Osteoblast (primary cell): ENCODE results near the gene TRIL. TPM values are rescaled to one million over a fixed set of nuclear protein-coding genes. Genes with fewer than 3 reads are reported as not detected.

Experiments
- DNase-seq: peaks from one replicate; pipeline ENCODE4 v3.0.0; 2011; ENCODE audit warnings: low spot score, mixed read lengths; ENCODE audit not compliant: insufficient read length; ENCODE audit errors: missing footprints
- H2AFZ ChIP-seq: 2 replicates; pipeline ENCODE4 v1.6.0; 2011; ENCODE audit warnings: mild to moderate bottlenecking, low read length
- H3K27ac ChIP-seq: 2 replicates; pipeline ENCODE4 v1.5.1; 2011; ENCODE audit warnings: mild to moderate bottlenecking, low read depth, low read length, moderate library complexity
- H3K27me3 ChIP-seq: 2 replicates; pipeline ENCODE4 v1.6.0; 2012; ENCODE audit warnings: mild to moderate bottlenecking, control low read depth, inconsistent platforms, low read length, moderate library complexity; ENCODE audit not compliant: insufficient read depth
- H3K36me3 ChIP-seq: 2 replicates; pipeline ENCODE4 v1.5.1; 2011; ENCODE audit warnings: mild to moderate bottlenecking, low read length, control low read depth, moderate library complexity; ENCODE audit not compliant: insufficient read depth
- H3K4me1 ChIP-seq: 2 replicates; pipeline ENCODE4 v1.5.1; 2011; ENCODE audit warnings: mild to moderate bottlenecking, low read length, control low read depth, moderate library complexity; ENCODE audit not compliant: insufficient read depth
- H3K4me2 ChIP-seq: 2 replicates; pipeline ENCODE4 v1.6.0; 2011; ENCODE audit warnings: mild to moderate bottlenecking, low read length; ENCODE audit not compliant: insufficient read depth
- H3K4me3 ChIP-seq: fragments of 200-600 bp; sonication (generic); 3 replicates; pipeline ENCODE4 v1.5.1; 2012; ENCODE audit warnings: mild to moderate bottlenecking, low read length, inconsistent platforms; ENCODE audit not compliant: insufficient read depth
- H3K79me2 ChIP-seq: 2 replicates; pipeline ENCODE4 v1.6.0; 2012; ENCODE audit warnings: mild to moderate bottlenecking, low read length, control low read depth, inconsistent platforms; ENCODE audit not compliant: insufficient read depth
- H3K9me3 ChIP-seq: 2 replicates; pipeline ENCODE4 v1.5.1; 2011; ENCODE audit warnings: low read depth, low read length, control low read depth
- H4K20me1 ChIP-seq: 2 replicates; pipeline ENCODE4 v1.6.0; 2012; ENCODE audit warnings: mild to moderate bottlenecking, low read length, control low read depth; ENCODE audit not compliant: insufficient read depth
- CTCF ChIP-seq: IDR thresholded peaks from 2 replicates; pipeline ENCODE4 v1.5.1; 2011; ENCODE audit warnings: mild to moderate bottlenecking, low read depth, low read length, moderate library complexity; ENCODE audit errors: extremely low read depth
- total RNA-seq: library from RNA; depleted of rRNA; stranded (reverse); fragments of >200 nt; gene quantifications from 2 replicates; pipeline ENCODE4 v1.2.3, GENCODE V29; 2012

Gene TRIL
- 0.29 and 0.36 TPM in 2 replicates for total RNA-seq

- H3K4me1 ChIP-seq: peaks cover 9% of the 10 kb centered on the region
- no peaks in the 10 kb centered on the region for H3K36me3 ChIP-seq
- DNase-seq: peak; percentile 97
- peaks cover 64% of the 10 kb centered on the region for H3K27me3 ChIP-seq
- no peaks in the 10 kb centered on the region for H3K9me3 ChIP-seq
- H3K79me2 ChIP-seq: no peaks in the 10 kb centered on the region
- peak within 1 kb of the TSS; percentile 60 for H3K4me3 ChIP-seq
- TF ChIP-seq CTCF: no peak
- no peak within 1 kb of the TSS for H3K27ac ChIP-seq
- no peaks in the 10 kb centered on the region for H4K20me1 ChIP-seq
- peak within 1 kb of the TSS; percentile 74 for H3K4me2 ChIP-seq
- peak within 1 kb of the TSS; percentile 51 for H2AFZ ChIP-seq
These were observed at the start of gene TRIL for GRCh38 chr7:28958235-28958979. TSS of gene TRIL (minus strand) at chr7:28958330. CDS start at chr7:28958046, 284 bp downstream.

GRCh38 chr7:29007127-29007526, 49.0 kb upstream of the TRIL start:
- Histone ChIP-seq H3K27me3 (peaks cover 6% of the 10 kb centered on the region), H3K4me2 (no peak overlapping the region), H2AFZ (no peak overlapping the region), H3K27ac (no peak overlapping the region), H3K4me1 (no peaks in the 10 kb centered on the region), H3K36me3 (no peaks in the 10 kb centered on the region), H3K79me2 (no peaks in the 10 kb centered on the region), H4K20me1 (no peaks in the 10 kb centered on the region), H3K9me3 (no peaks in the 10 kb centered on the region), H3K4me3 (no peak overlapping the region)
- no peak for DNase-seq
- TF ChIP-seq CTCF: no peak

GRCh38 chr7:29005829-29006228, 47.7 kb upstream of the TRIL start:
- no peak for DNase-seq
- no peak for TF ChIP-seq CTCF
- H2AFZ ChIP-seq: no peak overlapping the region
- no peaks in the 10 kb centered on the region for H3K4me1 ChIP-seq
- H3K36me3 ChIP-seq: no peaks in the 10 kb centered on the region
- H3K79me2 ChIP-seq: no peaks in the 10 kb centered on the region
- H3K4me3 ChIP-seq: no peak overlapping the region
- H3K9me3 ChIP-seq: no peaks in the 10 kb centered on the region
- peaks cover 18% of the 10 kb centered on the region for H3K27me3 ChIP-seq
- no peak overlapping the region for H3K27ac ChIP-seq
- no peak overlapping the region for H3K4me2 ChIP-seq
- no peaks in the 10 kb centered on the region for H4K20me1 ChIP-seq

- Histone ChIP-seq H2AFZ (no peak overlapping the region), H3K27me3 (peaks cover 21% of the 10 kb centered on the region), H3K36me3 (no peaks in the 10 kb centered on the region), H3K4me1 (no peaks in the 10 kb centered on the region), H4K20me1 (no peaks in the 10 kb centered on the region), H3K27ac (no peak overlapping the region), H3K79me2 (no peaks in the 10 kb centered on the region), H3K9me3 (no peaks in the 10 kb centered on the region), H3K4me3 (no peak overlapping the region), H3K4me2 (no peak overlapping the region)
- TF ChIP-seq CTCF: no peak
- DNase-seq: no peak
These were observed 47.3 kb upstream of the TRIL start for GRCh38 chr7:29005406-29005805.
